ENCODE data around the gene GRK5.

GRK5 gene

DNA sequence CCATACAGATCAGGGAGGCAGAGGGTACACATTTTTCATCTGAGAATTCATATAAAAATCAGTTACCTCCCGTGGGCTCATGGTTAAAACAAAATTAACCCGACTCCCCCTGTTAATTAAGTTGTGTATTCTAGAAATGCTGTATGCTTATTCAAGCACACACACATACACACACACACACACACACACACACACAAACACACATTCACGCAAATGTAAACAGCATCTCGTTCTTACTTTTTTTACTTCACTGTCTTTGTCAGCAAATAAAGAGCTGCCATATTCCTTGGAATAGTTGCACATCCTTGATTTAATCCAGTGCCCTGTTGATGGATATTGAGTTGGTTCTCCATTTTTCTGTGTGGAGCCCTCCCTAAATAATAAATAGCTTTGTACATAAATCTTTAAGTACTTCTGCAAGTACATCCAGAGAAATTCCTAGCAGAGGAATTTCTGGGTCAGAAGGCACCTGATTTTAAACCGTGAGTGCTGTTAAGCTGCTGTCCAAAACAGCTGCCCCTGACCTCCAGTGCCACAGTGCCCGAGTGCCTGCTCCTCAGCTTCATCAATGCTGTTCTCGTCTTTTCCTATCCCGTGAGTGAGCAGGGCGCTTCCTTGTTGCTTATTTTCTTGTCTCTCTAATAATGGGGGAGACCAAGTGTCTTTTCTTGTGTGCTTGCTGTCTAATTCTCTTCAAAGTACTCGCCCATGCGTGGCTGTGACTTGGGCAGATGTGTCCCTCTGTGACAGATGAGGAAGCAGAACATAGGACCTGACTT, 217.9 kb downstream of the GRK5 start:
- TF ChIP-seq CTCF (IDR thresholded peaks at IDR 0.05), result no peak
- no peak overlapping the region for H3K4me3 ChIP-seq (ENCODE audit: low read depth, low read length)
- no peaks in the 10 kb centered on the region for H3K27me3 ChIP-seq (ENCODE audit: control insufficient read depth, insufficient read depth, low read length)
- H2AFZ ChIP-seq, result no peak overlapping the region
- H3K36me3 ChIP-seq (ENCODE audit: control insufficient read depth, insufficient read depth, low read length), result no peaks in the 10 kb centered on the region
- H3K4me2 ChIP-seq (ENCODE audit: low read length), result no peak overlapping the region
- peaks cover 15% of the 10 kb centered on the region for H3K79me2 ChIP-seq
- H3K4me1 ChIP-seq, result no peaks in the 10 kb centered on the region
- H3K9me3 ChIP-seq (ENCODE audit: control insufficient read depth, low read length), result no peaks in the 10 kb centered on the region
- H3K27ac ChIP-seq, result no peak overlapping the region
- no peak overlapping the region for H3K9ac ChIP-seq

GRCh38 chr10:119425881-119426170, 218.5 kb downstream of the GRK5 start:
- Histone ChIP-seq H2AFZ (no peak overlapping the region), H3K9ac (no peak overlapping the region), H3K27ac (no peak overlapping the region), H3K4me1 (no peaks in the 10 kb centered on the region), H3K36me3 (ENCODE audit: control insufficient read depth, insufficient read depth, low read length) (no peaks in the 10 kb centered on the region), H3K79me2 (peaks cover 18% of the 10 kb centered on the region), H3K27me3 (ENCODE audit: control insufficient read depth, insufficient read depth, low read length) (no peaks in the 10 kb centered on the region), H3K4me2 (ENCODE audit: low read length) (no peak overlapping the region), H3K9me3 (ENCODE audit: control insufficient read depth, low read length) (no peaks in the 10 kb centered on the region), H3K4me3 (ENCODE audit: low read depth, low read length) (no peak overlapping the region)
- no peak for TF ChIP-seq CTCF (IDR thresholded peaks at IDR 0.05)

DNA sequence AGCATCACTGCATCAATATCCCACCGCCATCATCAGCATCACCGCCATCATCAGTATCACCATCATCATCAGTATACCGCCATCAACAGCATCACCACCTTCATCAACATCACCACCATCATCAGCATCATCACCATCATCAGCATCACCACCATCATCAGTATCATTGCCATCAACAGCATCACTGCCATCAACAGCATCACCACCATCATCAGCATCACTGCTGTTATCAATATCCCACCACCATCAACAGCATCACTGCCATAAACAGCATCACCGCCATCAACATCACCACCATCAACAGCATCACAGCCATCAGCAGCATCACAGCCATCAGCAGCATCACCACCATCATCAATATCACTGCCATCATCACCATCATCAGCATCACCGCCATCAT, 219.3 kb downstream of the GRK5 start:
- no peaks in the 10 kb centered on the region for H3K9me3 ChIP-seq (ENCODE audit: control insufficient read depth, low read length)
- H3K4me2 ChIP-seq (ENCODE audit: low read length), result no peak overlapping the region
- H3K27ac ChIP-seq, result no peak overlapping the region
- H2AFZ ChIP-seq, result no peak overlapping the region
- no peak overlapping the region for H3K9ac ChIP-seq
- H3K79me2 ChIP-seq, result peaks cover 25% of the 10 kb centered on the region
- no peaks in the 10 kb centered on the region for H3K4me1 ChIP-seq
- H3K4me3 ChIP-seq (ENCODE audit: low read depth, low read length), result no peak overlapping the region
- no peaks in the 10 kb centered on the region for H3K36me3 ChIP-seq (ENCODE audit: control insufficient read depth, insufficient read depth, low read length)
- H3K27me3 ChIP-seq (ENCODE audit: control insufficient read depth, insufficient read depth, low read length), result no peaks in the 10 kb centered on the region
- TF ChIP-seq CTCF (IDR thresholded peaks at IDR 0.05), result no peak

GRCh38 chr10:119427263-119427864, 220.0 kb downstream of the GRK5 start:
- H2AFZ ChIP-seq, result no peak overlapping the region
- no peaks in the 10 kb centered on the region for H3K36me3 ChIP-seq (ENCODE audit: control insufficient read depth, insufficient read depth, low read length)
- peaks cover 28% of the 10 kb centered on the region for H3K79me2 ChIP-seq
- H3K27ac ChIP-seq, result no peak overlapping the region
- H3K4me2 ChIP-seq (ENCODE audit: low read length), result no peak overlapping the region
- no peak overlapping the region for H3K9ac ChIP-seq
- H3K4me3 ChIP-seq (ENCODE audit: low read depth, low read length), result no peak overlapping the region
- TF ChIP-seq CTCF (IDR thresholded peaks at IDR 0.05), result no peak
- no peaks in the 10 kb centered on the region for H3K9me3 ChIP-seq (ENCODE audit: control insufficient read depth, low read length)
- H3K4me1 ChIP-seq, result no peaks in the 10 kb centered on the region
- H3K27me3 ChIP-seq (ENCODE audit: control insufficient read depth, insufficient read depth, low read length), result no peaks in the 10 kb centered on the region

- no peak for TF ChIP-seq CTCF (IDR thresholded peaks at IDR 0.05)
- Histone ChIP-seq H3K4me2 (ENCODE audit: low read length) (no peak overlapping the region), H3K27me3 (ENCODE audit: control insufficient read depth, insufficient read depth, low read length) (no peaks in the 10 kb centered on the region), H2AFZ (no peak overlapping the region), H3K36me3 (ENCODE audit: control insufficient read depth, insufficient read depth, low read length) (no peaks in the 10 kb centered on the region), H3K9ac (no peak overlapping the region), H3K4me3 (ENCODE audit: low read depth, low read length) (no peak overlapping the region), H3K9me3 (ENCODE audit: control insufficient read depth, low read length) (no peaks in the 10 kb centered on the region), H3K79me2 (peaks cover 28% of the 10 kb centered on the region), H3K4me1 (no peaks in the 10 kb centered on the region), H3K27ac (no peak overlapping the region)
These were observed 221.4 kb downstream of the GRK5 start for GRCh38 chr10:119428789-119429188.
